ENCODE data around the gene THAP8. TPM values are rescaled to one million over a fixed set of nuclear protein-coding genes. Genes with fewer than 3 reads are reported as not detected.

THAP8 gene
- total and polyA plus RNA-seq, 2 donors (not counting 3 experiments of a cell fraction or from before 2014, with no cell fraction given) = 2.9 to 6.6 TPM

DNA sequence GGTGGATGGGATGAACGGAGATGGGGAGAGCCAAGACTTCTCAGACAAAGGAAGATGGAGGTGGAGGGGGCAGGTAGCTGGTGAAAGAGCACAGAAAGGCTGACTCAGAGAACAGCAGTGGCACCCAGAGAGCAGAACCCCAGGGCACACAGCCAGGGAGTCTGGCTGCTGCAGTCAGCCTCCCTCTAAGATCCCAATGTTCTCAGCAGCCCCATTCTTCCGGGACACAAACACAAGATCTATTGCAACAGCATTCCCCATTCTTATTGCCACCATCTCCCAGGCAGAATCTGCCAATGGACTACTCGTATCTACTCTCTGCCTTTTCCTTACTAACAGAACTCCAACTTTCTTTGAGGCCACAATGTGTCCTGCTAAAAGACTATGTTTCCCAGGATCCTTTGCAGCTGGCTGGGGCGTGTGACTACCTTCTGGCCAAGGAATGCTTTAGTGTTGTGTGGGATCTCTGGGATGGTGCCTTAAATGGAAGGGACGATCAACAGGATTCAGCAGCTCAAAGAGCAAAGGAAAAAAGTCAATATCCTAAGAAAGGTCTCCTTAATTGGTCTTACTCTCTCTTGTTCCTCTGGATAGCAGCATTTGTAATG, 7.5 kb downstream of the THAP8 start:
- H3K9ac ChIP-seq (replicated peaks; ENCODE audit: extremely low read depth, insufficient read depth, low read length) = no peak overlapping the region
- no peaks in the 10 kb centered on the region for H3K27me3 ChIP-seq (ENCODE audit: control insufficient read depth in 2 of 2, insufficient read depth in 2 of 2, low read length in 2 of 2)
- H3K4me1 ChIP-seq (ENCODE audit: control insufficient read depth, extremely low read depth, insufficient read depth, low read length) = no peaks in the 10 kb centered on the region
- no peaks in the 10 kb centered on the region for H4K20me1 ChIP-seq (replicated peaks; ENCODE audit: control insufficient read depth, extremely low read depth, insufficient read depth, low read length)
- DNase-seq (ENCODE audit: low read depth, low spot score) = no peak
- ChIA-PET POLR2A (no interaction called here), CTCF (no interaction called here)
- H3K9me3 ChIP-seq (replicated peaks; ENCODE audit: control insufficient read depth, insufficient read depth, low read length) = no peaks in the 10 kb centered on the region
- TF ChIP-seq POLR2AphosphoS5 (IDR thresholded peaks at IDR 0.05; ENCODE audit: insufficient read depth, low read depth, low read length) = no peak
- TF ChIP-seq, protein P1, sequence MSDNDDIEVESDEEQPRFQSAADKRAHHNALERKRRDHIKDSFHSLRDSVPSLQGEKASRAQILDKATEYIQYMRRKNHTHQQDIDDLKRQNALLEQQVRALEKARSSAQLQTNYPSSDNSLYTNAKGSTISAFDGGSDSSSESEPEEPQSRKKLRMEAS (IDR thresholded peaks at IDR 0.05; ENCODE audit: insufficient read depth, insufficient read length) = no peak
- TF ChIP-seq, protein P2, sequence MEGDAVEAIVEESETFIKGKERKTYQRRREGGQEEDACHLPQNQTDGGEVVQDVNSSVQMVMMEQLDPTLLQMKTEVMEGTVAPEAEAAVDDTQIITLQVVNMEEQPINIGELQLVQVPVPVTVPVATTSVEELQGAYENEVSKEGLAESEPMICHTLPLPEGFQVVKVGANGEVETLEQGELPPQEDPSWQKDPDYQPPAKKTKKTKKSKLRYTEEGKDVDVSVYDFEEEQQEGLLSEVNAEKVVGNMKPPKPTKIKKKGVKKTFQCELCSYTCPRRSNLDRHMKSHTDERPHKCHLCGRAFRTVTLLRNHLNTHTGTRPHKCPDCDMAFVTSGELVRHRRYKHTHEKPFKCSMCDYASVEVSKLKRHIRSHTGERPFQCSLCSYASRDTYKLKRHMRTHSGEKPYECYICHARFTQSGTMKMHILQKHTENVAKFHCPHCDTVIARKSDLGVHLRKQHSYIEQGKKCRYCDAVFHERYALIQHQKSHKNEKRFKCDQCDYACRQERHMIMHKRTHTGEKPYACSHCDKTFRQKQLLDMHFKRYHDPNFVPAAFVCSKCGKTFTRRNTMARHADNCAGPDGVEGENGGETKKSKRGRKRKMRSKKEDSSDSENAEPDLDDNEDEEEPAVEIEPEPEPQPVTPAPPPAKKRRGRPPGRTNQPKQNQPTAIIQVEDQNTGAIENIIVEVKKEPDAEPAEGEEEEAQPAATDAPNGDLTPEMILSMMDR (IDR thresholded peaks at IDR 0.05; ENCODE audit: extremely low read depth in 1 of 2, insufficient read depth in 1 of 2, low read depth in 1 of 2, low read length in 2 of 2) = no peak
- TF ChIP-seq MYC (IDR thresholded peaks at IDR 0.05; ENCODE audit: low read depth, low read length) = no peak
- TF ChIP-seq GATA2 (IDR thresholded peaks at IDR 0.05; ENCODE audit: insufficient read depth, insufficient read length, low read depth, low read length) = no peak
- TF ChIP-seq POLR2A (IDR thresholded peaks at IDR 0.05; ENCODE audit: low read depth, low read length) = no peak
- intact Hi-C loops (cut with micrococcal nuclease) = no loop called here
- dilution Hi-C loops (cut with MboI; ENCODE audit: extremely low pct_ligation_motif_present, low sequenced_read_pairs) = no loop called here
- no peaks in the 10 kb centered on the region for H3K36me3 ChIP-seq (ENCODE audit: control insufficient read depth in 2 of 2, extremely low read depth in 1 of 2, insufficient read depth in 2 of 2, low read length in 2 of 2)
- no peak overlapping the region for H2AFZ ChIP-seq (ENCODE audit: low read depth, low read length)
- no peak overlapping the region for H3K27ac ChIP-seq (ENCODE audit: insufficient read depth, low read depth, low read length)
- no peaks in the 10 kb centered on the region for H3K9me1 ChIP-seq (replicated peaks; ENCODE audit: control insufficient read depth, extremely low read depth, insufficient read depth, low read length)
- no peak overlapping the region for H3K4me3 ChIP-seq (replicated peaks in 1 of 3; ENCODE audit: insufficient read depth in 1 of 3, low read depth in 1 of 3, low read length in 3 of 3)
- no TSS peak for BruUV-seq (replicated peaks)
- no peaks in the 10 kb centered on the region for H3K79me2 ChIP-seq (ENCODE audit: control insufficient read depth, insufficient read depth, low read length)
- H3K4me2 ChIP-seq (ENCODE audit: insufficient read depth, low read length) = no peak overlapping the region
- FAIRE-seq = no peak
